Muscle layer of duodenum (tissue), 2 donors: ENCODE data around the gene RC3H2.
"Not testable (repeated sequence)": the region's sequence is repeated elsewhere in the genome, so short reads cannot be mapped to it uniquely, and the experiment has no call there.

Experiments used
- H3K27ac ChIP-seq: one replicate; pipeline ENCODE4 v1.7.0; 2013; ENCODE audit warnings: mild to moderate bottlenecking, low read length
- H3K27me3 ChIP-seq: one replicate; pipeline ENCODE4 v1.7.0; 2013; ENCODE audit warnings: low read depth, mild to moderate bottlenecking, control low read depth, low read length
- H3K36me3 ChIP-seq, 2 donors: one replicate each; pipeline ENCODE4 v1.7.0; 2013; ENCODE audit warnings: low read length in 2 of 2, control low read depth in 1 of 2, mild to moderate bottlenecking in 1 of 2; ENCODE audit not compliant: insufficient read depth in 2 of 2, control insufficient read depth in 1 of 2
- H3K4me1 ChIP-seq, 2 donors: one replicate each; pipeline ENCODE4 v1.7.0; 2013; ENCODE audit warnings: low read length in 2 of 2, mild to moderate bottlenecking in 2 of 2, control low read depth in 1 of 2, moderate library complexity in 1 of 2; ENCODE audit not compliant: insufficient read depth in 2 of 2, control insufficient read depth in 1 of 2
- H3K4me3 ChIP-seq, 2 donors: one replicate each; pipeline ENCODE4 v1.7.0; 2013; ENCODE audit warnings: low read length in 2 of 2, low read depth in 1 of 2, mild to moderate bottlenecking in 1 of 2
- H3K9me3 ChIP-seq, 2 donors: one replicate each; pipeline ENCODE4 v1.7.0; 2013; ENCODE audit warnings: low read length in 2 of 2, control low read depth in 1 of 2, mild to moderate bottlenecking in 1 of 2; ENCODE audit not compliant: control insufficient read depth in 1 of 2
- donor health status: healthy.

The RC3H2 gene

DNA sequence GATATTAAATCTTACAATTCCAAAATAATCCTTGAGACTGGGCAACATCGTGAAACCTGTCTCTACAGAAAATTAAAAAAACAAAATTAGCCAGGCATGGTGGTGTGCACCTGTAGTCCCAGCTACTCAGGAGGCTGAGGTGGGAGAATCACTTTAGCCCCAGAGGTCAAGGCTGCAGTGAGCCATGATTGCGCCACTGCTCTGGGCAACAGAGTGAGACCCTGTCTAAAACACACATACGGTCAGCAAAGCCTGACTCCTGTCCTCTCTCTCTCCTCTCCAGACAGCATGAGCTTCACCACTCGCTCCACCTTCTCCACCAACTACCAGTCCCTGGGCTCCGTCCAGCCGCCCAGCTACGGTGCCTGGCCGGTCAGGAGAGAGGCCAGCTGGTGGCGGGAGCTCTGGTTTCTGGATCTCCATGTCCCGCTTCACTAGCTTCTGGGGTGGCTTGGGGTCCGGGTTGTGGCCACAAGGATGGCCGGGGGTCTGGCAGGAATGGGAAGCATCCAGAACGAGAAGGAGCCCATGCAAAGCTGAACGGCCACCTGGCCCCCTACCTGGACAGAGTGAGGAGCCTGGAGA lies 67.8 kb downstream of the RC3H2 start:
- H3K27me3 ChIP-seq, result no peaks in the 10 kb centered on the region
- H3K4me3 ChIP-seq, result no peak overlapping the region
- H3K4me1 ChIP-seq, result no peaks in the 10 kb centered on the region
- no peaks in the 10 kb centered on the region for H3K9me3 ChIP-seq
- H3K27ac ChIP-seq, result no peak overlapping the region
- no peaks in the 10 kb centered on the region for H3K36me3 ChIP-seq

DNA sequence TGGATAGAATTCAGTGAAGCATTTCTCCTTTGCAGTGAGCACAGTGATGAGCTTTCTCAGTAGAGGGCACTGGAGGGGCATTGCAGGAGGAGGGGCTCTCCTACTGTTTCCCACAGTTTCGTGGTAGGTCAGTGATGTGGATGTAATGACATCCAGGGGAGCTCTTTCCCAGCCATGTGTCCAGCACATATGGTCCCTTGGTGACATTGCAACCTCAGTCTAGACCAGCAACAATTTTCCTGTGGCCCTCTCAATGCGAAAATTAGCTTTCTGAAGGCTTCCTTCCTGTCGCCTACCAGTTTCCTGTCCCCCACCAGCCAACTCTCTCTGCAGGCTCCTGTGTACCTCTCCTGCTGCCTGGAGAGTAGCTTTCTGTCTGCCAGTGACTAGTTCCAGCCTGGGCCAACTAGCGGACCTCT lies 69.8 kb downstream of the RC3H2 start:
- Histone ChIP-seq H3K27me3 (no peaks in the 10 kb centered on the region), H3K4me3 (no peak overlapping the region), H3K36me3 (no peaks in the 10 kb centered on the region), H3K9me3 (no peaks in the 10 kb centered on the region), H3K27ac (no peak overlapping the region), H3K4me1 (no peaks in the 10 kb centered on the region)

- H3K4me1 ChIP-seq, result peaks cover 1 to 6% of the 10 kb centered on the region in 2 donors
- no peak overlapping the region for H3K4me3 ChIP-seq
- H3K9me3 ChIP-seq, result no peaks in the 10 kb centered on the region
- H3K27me3 ChIP-seq, result no peaks in the 10 kb centered on the region
- H3K36me3 ChIP-seq, result peaks cover 0 to 4% of the 10 kb centered on the region in 2 donors
- H3K27ac ChIP-seq, result no peak overlapping the region
These were observed 73.0 kb downstream of the RC3H2 start for GRCh38 chr9:122832194-122832593.

DNA sequence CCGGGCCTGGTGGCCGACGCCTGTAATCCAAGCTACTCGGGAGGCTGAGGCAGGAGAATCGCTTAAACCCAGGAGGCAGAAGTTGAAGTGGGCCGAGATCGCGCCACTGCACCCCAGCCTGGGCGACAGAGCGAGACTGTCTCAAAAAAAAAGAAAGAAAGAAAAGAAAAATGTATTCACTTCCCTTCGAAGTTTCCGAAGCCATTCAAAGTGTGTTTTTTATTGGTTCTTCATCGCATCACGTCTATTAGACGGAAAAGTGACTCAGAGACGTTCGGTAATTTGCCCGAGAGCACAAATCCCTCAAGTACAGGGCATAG lies 76.2 kb downstream of the RC3H2 start:
- not testable (repeated sequence) for H3K36me3 ChIP-seq, H3K9me3 ChIP-seq, H3K27me3 ChIP-seq
- H3K27ac ChIP-seq, result peak overlapping the region; percentile 96
- H3K4me3 ChIP-seq, result peak overlapping the region; percentile 91 to 100
- peaks cover 8 to 27% of the 10 kb centered on the region in 2 donors for H3K4me1 ChIP-seq

GRCh38 chr9:122827761-122828093 lies 77.4 kb downstream of the RC3H2 start:
- Histone ChIP-seq H3K27me3 (no peaks in the 10 kb centered on the region), H3K9me3 (no peaks in the 10 kb centered on the region), H3K36me3 (peaks cover 10 to 16% of the 10 kb centered on the region in 2 donors), H3K4me3 (peak overlapping the region; percentile 91 to 100), H3K4me1 (peaks cover 8 to 27% of the 10 kb centered on the region in 2 donors), H3K27ac (peak overlapping the region; percentile 96)

DNA sequence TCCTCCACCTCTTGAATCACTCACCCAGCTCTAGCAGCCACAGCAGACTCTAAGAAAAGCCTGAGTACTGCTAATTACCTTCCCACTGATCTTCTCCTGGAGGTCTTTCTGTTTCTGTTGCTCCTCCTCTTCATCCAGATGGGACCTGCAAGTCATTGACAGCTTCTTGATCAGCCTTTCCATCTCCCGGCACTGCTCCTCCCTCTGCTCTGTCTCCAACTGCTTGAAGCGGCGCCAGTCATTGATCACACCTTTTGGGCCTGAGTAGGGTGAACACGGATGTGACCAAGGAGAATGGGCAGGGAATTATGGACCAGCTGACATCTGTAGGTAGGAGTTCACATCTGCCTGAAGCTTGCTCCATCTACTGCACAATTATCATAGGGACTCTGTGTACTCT lies 82.2 kb downstream of the RC3H2 start:
- Histone ChIP-seq H3K9me3 (no peaks in the 10 kb centered on the region), H3K36me3 (peaks cover 28 to 31% of the 10 kb centered on the region in 2 donors), H3K27ac (no peak overlapping the region), H3K4me1 (peaks cover 13 to 30% of the 10 kb centered on the region in 2 donors), H3K27me3 (no peaks in the 10 kb centered on the region), H3K4me3 (no peak overlapping the region)

GRCh38 chr9:122822056-122822455 lies 83.1 kb downstream of the RC3H2 start:
- peaks cover 33 to 36% of the 10 kb centered on the region in 2 donors for H3K36me3 ChIP-seq

GRCh38 chr9:122821278-122821943 lies 83.7 kb downstream of the RC3H2 start:
- Histone ChIP-seq H3K4me1 (peaks cover 5 to 16% of the 10 kb centered on the region in 2 donors), H3K27me3 (no peaks in the 10 kb centered on the region), H3K36me3 (peaks cover 36 to 40% of the 10 kb centered on the region in 2 donors), H3K4me3 (no peak overlapping the region), H3K27ac (no peak overlapping the region), H3K9me3 (no peaks in the 10 kb centered on the region)

More at GRCh38 chr9:122822056-122822455, 83.1 kb downstream of the RC3H2 start:
- no peak overlapping the region for H3K27ac ChIP-seq
- no peaks in the 10 kb centered on the region for H3K27me3 ChIP-seq
- no peak overlapping the region for H3K4me3 ChIP-seq
- peaks cover 10 to 23% of the 10 kb centered on the region in 2 donors for H3K4me1 ChIP-seq
- no peaks in the 10 kb centered on the region for H3K9me3 ChIP-seq

DNA sequence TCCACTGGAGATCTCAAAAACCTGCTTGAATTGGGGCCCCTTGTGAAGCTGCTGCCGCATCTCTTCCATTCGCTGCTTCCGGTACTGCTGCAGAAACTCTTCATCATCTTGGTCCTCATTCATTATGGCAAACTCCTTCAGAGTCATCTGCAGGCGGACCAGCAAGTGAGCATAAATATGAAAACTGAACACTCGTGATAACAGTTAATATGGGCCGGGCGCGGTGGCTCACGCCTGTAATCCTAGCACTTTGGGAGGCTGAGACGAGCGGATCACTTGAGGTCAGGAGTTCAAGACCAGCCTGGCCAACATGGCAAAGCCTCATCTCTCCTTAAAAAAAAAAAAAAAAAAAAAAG lies 84.7 kb downstream of the RC3H2 start:
- H3K27ac ChIP-seq, result no peak overlapping the region
- peaks cover 34 to 36% of the 10 kb centered on the region in 2 donors for H3K36me3 ChIP-seq
- H3K4me1 ChIP-seq, result peaks cover 5 to 7% of the 10 kb centered on the region in 2 donors
- H3K9me3 ChIP-seq, result no peaks in the 10 kb centered on the region
- no peak overlapping the region for H3K4me3 ChIP-seq
- no peaks in the 10 kb centered on the region for H3K27me3 ChIP-seq

GRCh38 chr9:122819791-122820489 lies 85.2 kb downstream of the RC3H2 start:
- H3K9me3 ChIP-seq, result no peaks in the 10 kb centered on the region
- H3K4me3 ChIP-seq, result no peak overlapping the region
- H3K4me1 ChIP-seq, result peaks cover 5 to 7% of the 10 kb centered on the region in 2 donors
- H3K27me3 ChIP-seq, result no peaks in the 10 kb centered on the region
- H3K27ac ChIP-seq, result no peak overlapping the region
- H3K36me3 ChIP-seq, result peaks cover 34 to 36% of the 10 kb centered on the region in 2 donors

DNA sequence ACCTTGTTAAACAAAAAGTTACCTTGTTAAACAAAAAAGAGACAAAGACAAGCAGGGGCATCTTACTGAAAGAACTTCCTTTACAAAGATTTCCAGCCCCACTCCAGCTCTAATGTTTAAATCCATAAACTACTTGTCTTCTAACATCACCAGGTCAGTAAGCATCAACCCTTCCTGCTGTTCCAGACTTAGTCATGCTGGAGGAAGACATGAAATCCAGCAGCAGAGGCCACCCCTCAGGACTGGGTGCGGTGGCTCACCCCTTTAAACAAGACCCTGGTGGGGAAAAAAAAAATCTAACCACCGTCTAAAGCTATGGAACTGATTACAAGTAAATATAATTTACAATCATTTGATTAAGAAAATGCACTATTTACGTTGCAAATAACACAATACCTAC lies 85.8 kb downstream of the RC3H2 start:
- Histone ChIP-seq H3K4me1 (peaks cover 5 to 7% of the 10 kb centered on the region in 2 donors), H3K9me3 (no peaks in the 10 kb centered on the region), H3K36me3 (peaks cover 33 to 34% of the 10 kb centered on the region in 2 donors), H3K27ac (no peak overlapping the region), H3K4me3 (no peak overlapping the region), H3K27me3 (no peaks in the 10 kb centered on the region)
